ENCODE results near the gene ALX4. TPM values are rescaled to one million over a fixed set of nuclear protein-coding genes. Genes with fewer than 3 reads are reported as not detected.

The ALX4 gene
- total RNA-seq, 2 donors from 2014 or later = not detected

GRCh38 chr11:44268614-44269080, 41.3 kb downstream of the ALX4 start:
- Histone ChIP-seq H3K9me3 (no peaks in the 10 kb centered on the region), H3K4me3 (no peak overlapping the region), H3K36me3 (no peaks in the 10 kb centered on the region), H3K4me1 (ENCODE audit: control insufficient read depth in 1 of 2, low read depth in 2 of 2) (no peaks in the 10 kb centered on the region), H3K27me3 (replicated peaks; ENCODE audit: insufficient read depth) (no peaks in the 10 kb centered on the region), H3K27ac (no peak overlapping the region)
- DNase-seq (ENCODE audit: low spot score) = no peak
- ATAC-seq (ENCODE audit: insufficient number of reproducible peaks, low FRiP score, low read depth) = no peak
- no peak for TF ChIP-seq CTCF (IDR thresholded peaks at IDR 0.05)

- no peaks in the 10 kb centered on the region for H3K4me1 ChIP-seq (ENCODE audit: control insufficient read depth in 1 of 2, low read depth in 2 of 2)
- DNase-seq (ENCODE audit: low spot score) = no peak
- H3K9me3 ChIP-seq = no peaks in the 10 kb centered on the region
- ATAC-seq (ENCODE audit: insufficient number of reproducible peaks, low FRiP score, low read depth) = no peak
- TF ChIP-seq CTCF (IDR thresholded peaks at IDR 0.05) = no peak
- H3K27me3 ChIP-seq (replicated peaks; ENCODE audit: insufficient read depth) = no peaks in the 10 kb centered on the region
- no peaks in the 10 kb centered on the region for H3K36me3 ChIP-seq
- H3K4me3 ChIP-seq = no peak overlapping the region
- no peak overlapping the region for H3K27ac ChIP-seq
Observed at GRCh38 chr11:44267750-44268613, 42.0 kb downstream of the ALX4 start.

- Histone ChIP-seq H3K27ac (no peak overlapping the region), H3K27me3 (replicated peaks; ENCODE audit: insufficient read depth) (no peaks in the 10 kb centered on the region), H3K4me1 (ENCODE audit: control insufficient read depth in 1 of 2, low read depth in 2 of 2) (no peaks in the 10 kb centered on the region), H3K9me3 (no peaks in the 10 kb centered on the region), H3K36me3 (no peaks in the 10 kb centered on the region), H3K4me3 (no peak overlapping the region)
- DNase-seq (ENCODE audit: low spot score) = no peak
- no peak for TF ChIP-seq CTCF (IDR thresholded peaks at IDR 0.05)
- no peak for ATAC-seq (ENCODE audit: insufficient number of reproducible peaks, low FRiP score, low read depth)
Observed at GRCh38 chr11:44267006-44267749, 42.8 kb downstream of the ALX4 start.

- H3K4me1 ChIP-seq (ENCODE audit: control insufficient read depth in 1 of 2, low read depth in 2 of 2) = no peaks in the 10 kb centered on the region
- TF ChIP-seq CTCF (IDR thresholded peaks at IDR 0.05) = no peak
- no peaks in the 10 kb centered on the region for H3K36me3 ChIP-seq
- no peaks in the 10 kb centered on the region for H3K27me3 ChIP-seq (replicated peaks; ENCODE audit: insufficient read depth)
- no peaks in the 10 kb centered on the region for H3K9me3 ChIP-seq
- ATAC-seq (ENCODE audit: insufficient number of reproducible peaks, low FRiP score, low read depth) (no peak), DNase-seq (ENCODE audit: low spot score) (no peak)
- no peak overlapping the region for H3K27ac ChIP-seq
- H3K4me3 ChIP-seq = no peak overlapping the region
Observed at GRCh38 chr11:44266056-44266780, 43.7 kb downstream of the ALX4 start.

GRCh38 chr11:44264761-44265160, 45.2 kb downstream of the ALX4 start:
- ATAC-seq (ENCODE audit: insufficient number of reproducible peaks, low FRiP score, low read depth) = no peak
- H3K27me3 ChIP-seq (replicated peaks; ENCODE audit: insufficient read depth) = no peaks in the 10 kb centered on the region
- no peaks in the 10 kb centered on the region for H3K36me3 ChIP-seq
- H3K9me3 ChIP-seq = no peaks in the 10 kb centered on the region
- no peak overlapping the region for H3K27ac ChIP-seq
- TF ChIP-seq CTCF (IDR thresholded peaks at IDR 0.05) = no peak
- no peak overlapping the region for H3K4me3 ChIP-seq
- no peaks in the 10 kb centered on the region for H3K4me1 ChIP-seq (ENCODE audit: control insufficient read depth in 1 of 2, low read depth in 2 of 2)
- DNase-seq (ENCODE audit: low spot score) = no peak

Data from thoracic aorta (tissue), 2 donors.